ENCODE data around the gene AGBL1. TPM values are rescaled to one million over a fixed set of nuclear protein-coding genes. Genes with fewer than 3 reads are reported as not detected.
A peak's percentile ranks its signal among the peaks of the same experiment; 100 is the strongest.

AGBL1 gene
- total RNA-seq, 1 donor from 2014 or later = not detected

DNA sequence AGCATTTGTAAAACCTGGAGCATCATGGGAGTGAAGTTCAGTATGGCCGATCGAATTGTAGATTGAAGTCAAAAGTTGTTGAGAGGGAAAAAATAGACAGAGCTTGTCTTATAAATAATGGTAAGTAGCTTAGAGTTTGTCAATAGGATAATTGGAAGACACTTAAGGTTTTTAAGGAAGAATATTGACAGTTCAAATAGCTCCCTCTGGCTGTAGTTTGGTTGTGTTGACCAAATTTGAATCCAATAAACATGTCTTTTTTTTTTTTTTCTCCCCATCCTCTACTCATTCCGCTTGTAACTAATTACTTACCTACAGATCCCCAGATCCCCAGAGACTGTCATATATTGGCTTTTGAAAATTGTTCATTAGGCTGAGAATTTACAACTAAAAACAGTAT lies 677.0 kb downstream of the AGBL1 start:
- H3K27me3 ChIP-seq (ENCODE audit: low read depth) = no peaks in the 10 kb centered on the region
- no peak overlapping the region for H3K27ac ChIP-seq (replicated peaks)
- TF ChIP-seq CTCF (IDR thresholded peaks at IDR 0.05; ENCODE audit: borderline replicate concordance) = no peak
- no peak overlapping the region for H3K4me3 ChIP-seq
- H3K36me3 ChIP-seq = no peaks in the 10 kb centered on the region
- intact Hi-C loops (cut with micrococcal nuclease) = no loop called here
- DNase-seq = no peak
- no peaks in the 10 kb centered on the region for H3K9me3 ChIP-seq (replicated peaks)
- peaks cover 13% of the 10 kb centered on the region for H3K4me1 ChIP-seq

DNA sequence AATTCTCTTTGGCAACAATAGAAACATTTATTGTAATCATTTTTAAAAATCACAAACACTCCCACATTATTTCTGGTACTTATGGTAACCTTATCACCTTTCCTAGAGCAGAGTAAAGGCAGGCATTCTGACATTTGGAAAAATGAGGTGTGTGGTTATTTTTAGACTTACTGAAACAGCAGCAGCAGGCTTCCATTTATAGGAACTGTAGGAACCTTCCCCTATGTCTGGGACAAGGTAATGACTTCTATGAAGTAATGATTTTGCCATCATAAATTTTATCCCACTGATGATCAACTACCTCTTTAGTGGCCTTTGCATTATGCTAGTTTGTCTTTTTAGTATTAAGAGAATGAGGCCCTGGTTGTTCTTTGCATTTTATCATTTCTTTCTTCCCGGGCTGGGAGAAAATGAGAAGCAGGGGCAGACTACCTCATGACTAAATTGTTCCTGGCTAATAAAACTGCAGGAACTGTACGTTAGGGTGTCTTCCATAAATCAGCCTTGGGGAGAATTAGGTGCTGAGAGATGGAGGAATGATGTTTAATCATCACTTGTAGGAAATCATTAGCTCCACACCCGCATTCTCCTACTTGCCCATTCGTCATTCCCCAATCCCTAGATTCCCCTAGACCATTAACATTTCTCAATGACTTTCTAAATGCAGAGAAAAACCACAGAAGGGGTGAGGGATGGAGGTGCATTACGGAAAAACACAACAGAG lies 680.3 kb downstream of the AGBL1 start:
- no peaks in the 10 kb centered on the region for H3K27me3 ChIP-seq (ENCODE audit: low read depth)
- DNase-seq = no peak
- TF ChIP-seq CTCF (IDR thresholded peaks at IDR 0.05; ENCODE audit: borderline replicate concordance) = no peak
- no peaks in the 10 kb centered on the region for H3K36me3 ChIP-seq
- peak overlapping the region; percentile 3 for H3K27ac ChIP-seq (replicated peaks)
- H3K9me3 ChIP-seq (replicated peaks) = no peaks in the 10 kb centered on the region
- peaks cover 13% of the 10 kb centered on the region for H3K4me1 ChIP-seq
- intact Hi-C loops (cut with micrococcal nuclease) = no loop called here
- no peak overlapping the region for H3K4me3 ChIP-seq

- H3K27me3 ChIP-seq (ENCODE audit: low read depth) = no peaks in the 10 kb centered on the region
- no peak overlapping the region for H3K4me3 ChIP-seq
- peaks cover 13% of the 10 kb centered on the region for H3K4me1 ChIP-seq
- no peak overlapping the region for H3K27ac ChIP-seq (replicated peaks)
- intact Hi-C loops (cut with micrococcal nuclease) = no loop called here
- H3K9me3 ChIP-seq (replicated peaks) = no peaks in the 10 kb centered on the region
- DNase-seq = no peak
- TF ChIP-seq CTCF (IDR thresholded peaks at IDR 0.05; ENCODE audit: borderline replicate concordance) = no peak
- H3K36me3 ChIP-seq = no peaks in the 10 kb centered on the region
Observed at GRCh38 chr15:86762874-86763273, 683.2 kb downstream of the AGBL1 start.

- no peak for TF ChIP-seq CTCF (IDR thresholded peaks at IDR 0.05; ENCODE audit: borderline replicate concordance)
- Histone ChIP-seq H3K27ac (replicated peaks) (no peak overlapping the region), H3K4me3 (no peak overlapping the region), H3K9me3 (replicated peaks) (no peaks in the 10 kb centered on the region), H3K36me3 (no peaks in the 10 kb centered on the region), H3K27me3 (ENCODE audit: low read depth) (no peaks in the 10 kb centered on the region), H3K4me1 (peaks cover 13% of the 10 kb centered on the region)
- no peak for DNase-seq
- intact Hi-C loops (cut with micrococcal nuclease) = no loop called here
Observed at GRCh38 chr15:86764021-86764420, 684.4 kb downstream of the AGBL1 start.

DNA sequence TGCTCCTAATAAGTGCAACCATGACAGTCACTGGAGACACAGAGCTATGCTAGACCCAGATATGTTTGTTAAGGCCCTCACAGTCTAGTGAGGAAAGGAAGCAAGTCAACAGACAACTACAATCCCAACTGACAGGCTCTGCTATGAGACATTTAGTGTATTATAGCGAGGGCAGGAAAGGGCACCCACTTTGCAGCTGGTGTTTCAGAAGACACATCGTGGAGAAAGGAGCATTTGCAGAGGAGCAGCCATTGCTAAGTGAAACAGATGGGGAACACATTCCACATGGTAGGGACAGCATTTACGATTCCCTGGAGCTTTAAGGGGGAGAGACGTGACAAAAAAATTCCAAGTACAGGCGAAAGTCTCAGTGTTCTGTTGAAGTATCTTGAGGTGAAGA lies 685.6 kb downstream of the AGBL1 start:
- TF ChIP-seq CTCF (IDR thresholded peaks at IDR 0.05; ENCODE audit: borderline replicate concordance) = no peak
- H3K36me3 ChIP-seq = no peaks in the 10 kb centered on the region
- DNase-seq = no peak
- H3K27me3 ChIP-seq (ENCODE audit: low read depth) = no peaks in the 10 kb centered on the region
- peaks cover 4% of the 10 kb centered on the region for H3K4me1 ChIP-seq
- intact Hi-C loops (cut with micrococcal nuclease) = no loop called here
- H3K9me3 ChIP-seq (replicated peaks) = no peaks in the 10 kb centered on the region
- no peak overlapping the region for H3K27ac ChIP-seq (replicated peaks)
- no peak overlapping the region for H3K4me3 ChIP-seq

All from left ventricle myocardium inferior (tissue), 1 donor.